IMR-90 (cell line): ENCODE measurements around the gene ANXA3.

ENCODE experiments used
- POLR2A ChIP-seq: IDR thresholded peaks from 2 replicates; pipeline ENCODE4 v1.6.1; 2012; ENCODE audit warnings: mild to moderate bottlenecking, low read depth, low read length
- TF ChIP-seq, protein P1 (sequence below): conservative IDR thresholded peaks from 2 replicates; pipeline ENCODE4 v1.5.1; 2012; ENCODE audit warnings: mild to moderate bottlenecking, low read depth, low read length, improper control_type of control experiment

GRCh38 chr4:78634011-78634664, 82.6 kb downstream of the ANXA3 start:
- TF ChIP-seq POLR2A: no peak
- TF ChIP-seq, protein P1, sequence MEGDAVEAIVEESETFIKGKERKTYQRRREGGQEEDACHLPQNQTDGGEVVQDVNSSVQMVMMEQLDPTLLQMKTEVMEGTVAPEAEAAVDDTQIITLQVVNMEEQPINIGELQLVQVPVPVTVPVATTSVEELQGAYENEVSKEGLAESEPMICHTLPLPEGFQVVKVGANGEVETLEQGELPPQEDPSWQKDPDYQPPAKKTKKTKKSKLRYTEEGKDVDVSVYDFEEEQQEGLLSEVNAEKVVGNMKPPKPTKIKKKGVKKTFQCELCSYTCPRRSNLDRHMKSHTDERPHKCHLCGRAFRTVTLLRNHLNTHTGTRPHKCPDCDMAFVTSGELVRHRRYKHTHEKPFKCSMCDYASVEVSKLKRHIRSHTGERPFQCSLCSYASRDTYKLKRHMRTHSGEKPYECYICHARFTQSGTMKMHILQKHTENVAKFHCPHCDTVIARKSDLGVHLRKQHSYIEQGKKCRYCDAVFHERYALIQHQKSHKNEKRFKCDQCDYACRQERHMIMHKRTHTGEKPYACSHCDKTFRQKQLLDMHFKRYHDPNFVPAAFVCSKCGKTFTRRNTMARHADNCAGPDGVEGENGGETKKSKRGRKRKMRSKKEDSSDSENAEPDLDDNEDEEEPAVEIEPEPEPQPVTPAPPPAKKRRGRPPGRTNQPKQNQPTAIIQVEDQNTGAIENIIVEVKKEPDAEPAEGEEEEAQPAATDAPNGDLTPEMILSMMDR: no peak
